ENCODE data around the gene UTS2R. TPM values are rescaled to one million over a fixed set of nuclear protein-coding genes. Genes with fewer than 3 reads are reported as not detected.

Gene UTS2R
- total RNA-seq, 4 donors from 2014 or later: not detected

DNA sequence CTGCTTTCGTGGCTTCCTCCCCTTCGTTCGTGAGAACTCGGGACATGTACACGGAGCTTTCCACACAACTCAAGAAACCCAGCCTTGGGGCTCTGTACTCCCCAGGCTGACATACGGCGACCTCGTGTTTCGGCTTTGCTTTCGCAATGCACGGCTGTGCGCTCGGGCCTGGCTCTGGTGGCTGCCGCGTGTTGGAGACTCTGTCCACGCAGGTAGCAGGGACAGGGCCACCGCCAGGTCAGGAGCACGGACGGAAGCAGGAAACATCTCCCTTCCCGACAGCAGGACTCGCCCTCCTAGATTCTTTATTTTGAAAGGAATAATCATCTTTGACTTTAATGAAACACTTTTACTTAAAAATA is 17.3 kb downstream of the UTS2R start:
- WGBS: 88% methylated on average over 21 of the region's 21 CpGs
- H3K4me1 ChIP-seq: peaks cover 14 to 31% (median 27%) of the 10 kb centered on the region in 4 donors
- no peak for DNase-seq (ENCODE audit: extremely low spot score)
- no peaks in the 10 kb centered on the region for H3K9me3 ChIP-seq
- H3K27me3 ChIP-seq: peaks cover 0 to 43% (median 20%) of the 10 kb centered on the region in 4 donors
- TF ChIP-seq POLR2AphosphoS5 (IDR thresholded peaks at IDR 0.05): no peak
- TF ChIP-seq EP300 (IDR thresholded peaks at IDR 0.05): no peak
- TF ChIP-seq, protein P1, sequence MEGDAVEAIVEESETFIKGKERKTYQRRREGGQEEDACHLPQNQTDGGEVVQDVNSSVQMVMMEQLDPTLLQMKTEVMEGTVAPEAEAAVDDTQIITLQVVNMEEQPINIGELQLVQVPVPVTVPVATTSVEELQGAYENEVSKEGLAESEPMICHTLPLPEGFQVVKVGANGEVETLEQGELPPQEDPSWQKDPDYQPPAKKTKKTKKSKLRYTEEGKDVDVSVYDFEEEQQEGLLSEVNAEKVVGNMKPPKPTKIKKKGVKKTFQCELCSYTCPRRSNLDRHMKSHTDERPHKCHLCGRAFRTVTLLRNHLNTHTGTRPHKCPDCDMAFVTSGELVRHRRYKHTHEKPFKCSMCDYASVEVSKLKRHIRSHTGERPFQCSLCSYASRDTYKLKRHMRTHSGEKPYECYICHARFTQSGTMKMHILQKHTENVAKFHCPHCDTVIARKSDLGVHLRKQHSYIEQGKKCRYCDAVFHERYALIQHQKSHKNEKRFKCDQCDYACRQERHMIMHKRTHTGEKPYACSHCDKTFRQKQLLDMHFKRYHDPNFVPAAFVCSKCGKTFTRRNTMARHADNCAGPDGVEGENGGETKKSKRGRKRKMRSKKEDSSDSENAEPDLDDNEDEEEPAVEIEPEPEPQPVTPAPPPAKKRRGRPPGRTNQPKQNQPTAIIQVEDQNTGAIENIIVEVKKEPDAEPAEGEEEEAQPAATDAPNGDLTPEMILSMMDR (IDR thresholded peaks at IDR 0.05): no peak
- no peak for TF ChIP-seq POLR2A (IDR thresholded peaks at IDR 0.05; ENCODE audit: low read depth)
- no peak overlapping the region for H3K4me3 ChIP-seq
- H3K36me3 ChIP-seq: peaks cover 0 to 26% (median 24%) of the 10 kb centered on the region in 4 donors
- no peak overlapping the region for H3K27ac ChIP-seq (replicated peaks in 1 of 4)
- intact Hi-C loops (cut with DNase I): no loop called here

DNA sequence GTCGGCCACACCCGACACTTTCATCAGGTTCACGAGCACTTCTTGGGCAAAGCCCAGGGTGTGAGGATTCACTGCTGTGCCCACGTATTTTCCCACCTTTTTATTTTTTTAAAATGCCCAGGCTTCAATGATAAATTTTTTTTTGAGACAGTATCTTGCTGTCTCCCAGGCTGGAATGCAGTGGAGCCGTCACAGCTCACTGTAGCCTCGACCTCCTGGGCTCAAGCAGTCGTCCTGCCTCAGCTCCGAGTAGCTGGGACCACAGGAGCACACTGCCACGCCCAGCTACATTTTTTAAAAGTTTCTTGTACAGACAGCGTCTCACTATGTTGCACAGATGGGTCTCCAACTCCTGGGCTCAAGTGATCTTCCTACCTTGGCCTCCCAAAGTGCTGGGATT is 17.8 kb downstream of the UTS2R start:
- DNase-seq (ENCODE audit: extremely low spot score): no peak
- H3K9me3 ChIP-seq: no peaks in the 10 kb centered on the region
- 86% methylated on average over 10 of the region's 10 CpGs for WGBS
- TF ChIP-seq EP300 (IDR thresholded peaks at IDR 0.05) (no peak), POLR2AphosphoS5 (IDR thresholded peaks at IDR 0.05) (no peak), POLR2A (IDR thresholded peaks at IDR 0.05; ENCODE audit: low read depth) (no peak)
- TF ChIP-seq, protein P1 (IDR thresholded peaks at IDR 0.05): no peak
- H3K36me3 ChIP-seq: peaks cover 0 to 31% (median 28%) of the 10 kb centered on the region in 4 donors
- intact Hi-C loops (cut with DNase I): no loop called here
- no peak overlapping the region for H3K4me3 ChIP-seq
- H3K27me3 ChIP-seq: peaks cover 0 to 38% (median 19%) of the 10 kb centered on the region in 4 donors
- no peak overlapping the region for H3K27ac ChIP-seq (replicated peaks in 1 of 4)
- peaks cover 11 to 30% (median 25%) of the 10 kb centered on the region in 4 donors for H3K4me1 ChIP-seq

DNA sequence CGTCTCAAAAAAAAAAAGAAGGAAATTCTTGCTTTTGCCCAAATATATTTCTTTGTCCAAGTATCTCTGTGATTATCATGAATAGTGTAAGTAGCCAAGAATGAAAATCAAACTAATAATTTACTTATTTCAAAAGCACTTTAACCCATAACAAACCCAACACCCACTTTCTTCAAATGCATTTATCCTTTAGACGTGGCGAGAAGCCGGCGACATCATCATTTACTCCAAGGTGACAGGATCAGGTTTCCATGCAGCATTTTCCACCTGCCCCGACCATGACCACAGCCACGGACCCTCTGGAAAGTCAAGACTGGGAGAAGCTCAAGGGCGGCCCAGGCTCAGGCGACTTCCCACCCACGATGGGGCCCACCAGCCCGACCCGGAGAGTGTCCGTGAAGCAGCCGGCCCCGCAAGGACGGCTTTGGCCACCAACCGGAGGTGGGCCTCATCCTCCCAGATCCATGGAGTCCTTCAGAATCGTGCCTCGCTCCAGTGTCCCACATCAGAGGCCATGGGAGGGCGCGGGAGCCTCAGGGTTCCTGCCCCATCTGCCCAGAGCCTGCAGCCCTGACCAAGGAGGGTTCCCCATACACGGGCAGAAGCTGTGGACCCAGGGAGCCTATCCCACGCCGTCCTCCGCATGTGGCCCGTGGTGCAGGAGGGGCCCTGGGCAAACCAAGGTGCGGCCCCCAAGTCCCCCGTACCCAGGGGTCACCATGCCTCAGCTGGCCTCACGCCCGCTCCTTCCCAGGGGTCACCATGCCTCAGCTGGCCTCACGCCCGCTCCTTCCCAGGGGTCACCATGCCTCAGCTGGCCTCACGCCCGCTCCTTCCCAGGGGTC is 18.7 kb downstream of the UTS2R start:
- DNase-seq (ENCODE audit: extremely low spot score): no peak
- H3K9me3 ChIP-seq: no peaks in the 10 kb centered on the region
- H3K36me3 ChIP-seq: peaks cover 0 to 38% (median 31%) of the 10 kb centered on the region in 4 donors
- no peak overlapping the region for H3K4me3 ChIP-seq
- H3K27me3 ChIP-seq: peaks cover 0 to 29% (median 16%) of the 10 kb centered on the region in 4 donors
- intact Hi-C loops (cut with DNase I): no loop called here
- WGBS: 95% methylated on average over 14 of the region's 34 CpGs
- H3K27ac ChIP-seq (replicated peaks in 1 of 4): no peak overlapping the region
- H3K4me1 ChIP-seq: peaks cover 4 to 21% (median 17%) of the 10 kb centered on the region in 4 donors
- TF ChIP-seq EP300 (IDR thresholded peaks at IDR 0.05) (no peak), POLR2AphosphoS5 (IDR thresholded peaks at IDR 0.05) (no peak), POLR2A (IDR thresholded peaks at IDR 0.05; ENCODE audit: low read depth) (no peak)
- TF ChIP-seq, protein P1 (IDR thresholded peaks at IDR 0.05): no peak

DNA sequence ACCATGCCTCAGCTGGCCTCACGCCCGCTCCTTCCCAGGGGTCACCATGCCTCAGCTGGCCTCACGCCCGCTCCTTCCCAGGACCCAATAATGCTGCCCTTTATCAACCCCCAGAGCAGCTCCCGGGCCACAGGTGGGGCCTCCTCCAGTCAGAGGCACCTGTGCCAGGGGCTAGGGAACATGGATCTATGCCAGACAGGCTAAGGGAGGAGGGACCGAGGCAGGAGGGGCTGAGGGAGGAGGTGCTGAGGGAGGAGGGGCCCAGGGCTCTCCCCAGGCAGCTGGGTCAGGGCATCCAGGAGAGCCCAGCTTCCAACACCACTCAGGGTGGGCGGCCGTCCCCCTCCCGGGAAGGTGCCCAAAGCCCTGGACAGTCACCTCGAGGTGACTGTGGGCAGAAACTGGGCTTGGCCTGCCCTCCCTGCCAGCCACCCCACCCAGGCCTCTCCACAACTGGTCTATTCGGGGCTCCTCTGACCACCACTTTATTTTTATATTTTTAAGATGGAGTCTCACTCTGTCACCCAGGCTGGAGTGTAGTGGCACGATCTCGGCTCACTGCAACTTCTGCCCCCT is 19.4 kb downstream of the UTS2R start:
- Histone ChIP-seq H3K27me3 (peaks cover 0 to 22% (median 9%) of the 10 kb centered on the region in 4 donors), H3K36me3 (peaks cover 0 to 40% (median 31%) of the 10 kb centered on the region in 4 donors), H3K27ac (replicated peaks in 1 of 4) (no peak overlapping the region), H3K9me3 (no peaks in the 10 kb centered on the region), H3K4me1 (peaks cover 0 to 15% (median 10%) of the 10 kb centered on the region in 4 donors), H3K4me3 (no peak overlapping the region)
- WGBS: 88% methylated on average over 13 of the region's 13 CpGs
- TF ChIP-seq, protein P1 (IDR thresholded peaks at IDR 0.05): no peak
- no peak for TF ChIP-seq POLR2A (IDR thresholded peaks at IDR 0.05; ENCODE audit: low read depth)
- no peak for TF ChIP-seq EP300 (IDR thresholded peaks at IDR 0.05)
- no peak for TF ChIP-seq POLR2AphosphoS5 (IDR thresholded peaks at IDR 0.05)
- DNase-seq (ENCODE audit: extremely low spot score): no peak
- intact Hi-C loops (cut with DNase I): no loop called here

All from esophagus muscularis mucosa (tissue), 4 donors.